HEK293T (cell line): ENCODE data around the gene MAGI2.
A peak's percentile ranks its signal among the peaks of the same experiment; 100 is the strongest.

Source experiments
- CTCF ChIA-PET: fragments of 350-600 bp; formaldehyde crosslinking; extraction: SDS; loops from one replicate; lab custom pipeline; 2021; ENCODE audit warnings: antibody characterized with exemption, inconsistent platforms; lab: Yijun Ruan, JAX
- POLR2A ChIA-PET: fragments of 350-600 bp; formaldehyde crosslinking; extraction: SDS; loops from one replicate; lab custom pipeline; 2020; ENCODE audit warnings: antibody characterized with exemption, inconsistent platforms; lab: Yijun Ruan, JAX
- DNase-seq: peaks from one replicate; pipeline ENCODE4 v3.0.0; 2012; ENCODE audit warnings: mixed read lengths; ENCODE audit errors: extremely low spot score
- ARNT ChIP-seq: fragments of 450-650 bp; IDR thresholded peaks from 2 replicates; pipeline ENCODE4 v1.6.1; 2017; ENCODE audit warnings: mild to moderate bottlenecking
- BHLHE40 ChIP-seq: fragments of 450-650 bp; IDR thresholded peaks from 2 replicates; pipeline ENCODE4 v1.6.1; 2016; ENCODE audit warnings: mild to moderate bottlenecking, moderate library complexity, borderline replicate concordance
- CTBP1 ChIP-seq: fragments of 450-650 bp; IDR thresholded peaks from 2 replicates; pipeline ENCODE4 v1.6.1; 2016; ENCODE audit warnings: borderline replicate concordance
- ELF4 ChIP-seq: fragments of 450-650 bp; IDR thresholded peaks from 2 replicates; pipeline ENCODE4 v1.6.1; 2017; ENCODE audit warnings: antibody characterized with exemption
- FOXA1 ChIP-seq: fragments of 450-650 bp; IDR thresholded peaks from 2 replicates; pipeline ENCODE4 v1.6.1; 2016; ENCODE audit warnings: mild to moderate bottlenecking
- FOXK2 ChIP-seq: fragments of 450-650 bp; IDR thresholded peaks from 2 replicates; pipeline ENCODE4 v1.6.1; 2016; ENCODE audit warnings: mild to moderate bottlenecking
- FOXM1 ChIP-seq: fragments of 450-650 bp; IDR thresholded peaks from 2 replicates; pipeline ENCODE4 v1.6.1; 2017; ENCODE audit warnings: mild to moderate bottlenecking, borderline replicate concordance
- HDGF ChIP-seq: fragments of 450-650 bp; IDR thresholded peaks from 2 replicates; pipeline ENCODE4 v1.6.1; 2017; ENCODE audit warnings: antibody characterized with exemption, borderline replicate concordance
- L3MBTL2 ChIP-seq: fragments of 450-650 bp; conservative IDR thresholded peaks from 2 replicates; pipeline ENCODE4 v1.6.1; 2016; ENCODE audit warnings: mild to moderate bottlenecking
- LEF1 ChIP-seq: fragments of 450-650 bp; IDR thresholded peaks from 2 replicates; pipeline ENCODE4 v1.6.1; 2017; ENCODE audit warnings: mild to moderate bottlenecking, borderline replicate concordance
- NFRKB ChIP-seq: fragments of 450-650 bp; IDR thresholded peaks from 2 replicates; pipeline ENCODE4 v1.6.1; 2016; ENCODE audit warnings: mild to moderate bottlenecking, moderate library complexity
- PKNOX1 ChIP-seq: fragments of 450-650 bp; IDR thresholded peaks from 2 replicates; pipeline ENCODE4 v1.6.1; 2016
- SP1 ChIP-seq: fragments of 450-650 bp; IDR thresholded peaks from 2 replicates; pipeline ENCODE4 v1.6.1; 2017
- SUZ12 ChIP-seq: fragments of 450-650 bp; IDR thresholded peaks from 2 replicates; pipeline ENCODE4 v1.6.1; 2016; ENCODE audit warnings: mild to moderate bottlenecking
- TARDBP ChIP-seq: fragments of 450-650 bp; IDR thresholded peaks from 2 replicates; pipeline ENCODE4 v1.6.1; 2016
- ZNF384 ChIP-seq: fragments of 450-650 bp; IDR thresholded peaks from 2 replicates; pipeline ENCODE4 v1.6.1; 2016

Gene MAGI2

GRCh38 chr7:78179211-78179610 lies 1274.3 kb downstream of the MAGI2 start:
- no peak for TF ChIP-seq PKNOX1
- no peak for TF ChIP-seq ZNF384
- no peak for TF ChIP-seq FOXK2
- ChIA-PET CTCF (no interaction called here), POLR2A (no interaction called here)
- DNase-seq: no peak

GRCh38 chr7:78178319-78178718 lies 1275.1 kb downstream of the MAGI2 start:
- no peak for TF ChIP-seq BHLHE40
- no peak for TF ChIP-seq HDGF
- TF ChIP-seq ARNT: no peak
- TF ChIP-seq FOXK2: no peak
- TF ChIP-seq SUZ12: no peak
- no peak for TF ChIP-seq FOXM1
- no peak for TF ChIP-seq LEF1
- TF ChIP-seq ZNF384: no peak
- no peak for TF ChIP-seq SP1
- TF ChIP-seq NFRKB: no peak
- TF ChIP-seq FOXA1: no peak
- TF ChIP-seq ELF4: no peak
- TF ChIP-seq CTBP1: no peak
- no peak for TF ChIP-seq TARDBP
- no peak for TF ChIP-seq L3MBTL2
- no peak for TF ChIP-seq PKNOX1
- ChIA-PET CTCF (no interaction called here), POLR2A (no interaction called here)
- no peak for DNase-seq

- no peak for DNase-seq
- ChIA-PET POLR2A (no interaction called here), CTCF (no interaction called here)
- TF ChIP-seq SP1: no peak
- TF ChIP-seq FOXK2: no peak
- no peak for TF ChIP-seq LEF1
- no peak for TF ChIP-seq ZNF384
- no peak for TF ChIP-seq FOXM1
These were observed 1277.3 kb downstream of the MAGI2 start for GRCh38 chr7:78176171-78176570.

GRCh38 chr7:78175330-78176100 lies 1278.0 kb downstream of the MAGI2 start:
- DNase-seq: no peak
- POLR2A ChIA-PET: no interaction called here
- CTCF ChIA-PET: no interaction called here
- no peak for TF ChIP-seq FOXA1
- TF ChIP-seq TARDBP: no peak
- TF ChIP-seq ZNF384: no peak
- no peak for TF ChIP-seq LEF1
- TF ChIP-seq HDGF: no peak
- TF ChIP-seq SUZ12: no peak
- no peak for TF ChIP-seq BHLHE40
- no peak for TF ChIP-seq L3MBTL2
- TF ChIP-seq ELF4: no peak
- TF ChIP-seq FOXM1: no peak
- no peak for TF ChIP-seq ARNT
- TF ChIP-seq NFRKB: no peak
- TF ChIP-seq CTBP1: no peak
- TF ChIP-seq SP1: no peak
- TF ChIP-seq PKNOX1: no peak
- no peak for TF ChIP-seq FOXK2

GRCh38 chr7:78173666-78174065 lies 1279.8 kb downstream of the MAGI2 start:
- ChIA-PET POLR2A (no interaction called here), CTCF (no interaction called here)
- TF ChIP-seq SP1 (no peak), TARDBP (no peak), FOXA1 (no peak), ELF4 (no peak), FOXK2 (no peak), HDGF (no peak), ZNF384 (no peak), NFRKB (no peak), FOXM1 (no peak), LEF1 (no peak), CTBP1 (no peak), BHLHE40 (no peak), PKNOX1 (no peak), L3MBTL2 (no peak)
- no peak for DNase-seq

GRCh38 chr7:78172933-78173591 lies 1280.4 kb downstream of the MAGI2 start:
- CTCF ChIA-PET: no interaction called here

More at GRCh38 chr7:78172933-78173591, 1280.4 kb downstream of the MAGI2 start:
- peak; percentile 14 for DNase-seq
- TF ChIP-seq FOXM1 (no peak), NFRKB (no peak), TARDBP (no peak), SP1 (no peak), ZNF384 (no peak), LEF1 (no peak), BHLHE40 (no peak), CTBP1 (no peak), HDGF (no peak), L3MBTL2 (no peak), PKNOX1 (no peak; the same call in 1 of the 2 replicates), FOXA1 (no peak)
- POLR2A ChIA-PET: no interaction called here
